ENCODE results near the gene LEAP2. TPM values are rescaled to one million over a fixed set of nuclear protein-coding genes. Genes with fewer than 3 reads are reported as not detected.
A peak's percentile ranks its signal among the peaks of the same experiment; 100 is the strongest.

The LEAP2 gene
- total and polyA plus RNA-seq, 2 donors (not counting 1 experiment from before 2014, with no cell fraction given), result 0.33 to 0.50 TPM

DNA sequence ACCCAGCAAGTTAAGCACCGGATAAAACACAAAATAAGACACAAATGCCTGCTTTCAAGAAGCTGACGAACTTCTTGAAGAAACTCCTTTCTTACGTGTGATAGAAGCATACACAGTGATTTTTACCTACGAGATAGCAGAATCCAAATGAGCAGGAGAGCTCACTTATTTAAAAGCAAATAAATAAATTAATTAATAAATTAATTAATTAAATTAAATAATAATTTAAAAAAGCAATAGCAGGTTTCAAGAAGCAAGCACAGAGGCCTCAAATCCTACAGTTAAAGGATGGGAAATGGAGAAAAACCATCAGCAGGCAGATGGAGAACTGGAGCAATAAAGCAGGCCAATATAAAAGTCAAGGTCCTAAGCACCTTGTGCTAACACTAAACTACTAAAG is 17.3 kb downstream of the LEAP2 start:
- peaks cover 8% of the 10 kb centered on the region for H3K79me2 ChIP-seq (ENCODE audit: control insufficient read depth, insufficient read depth, low read length)
- H3K27ac ChIP-seq (ENCODE audit: insufficient read depth, low read length), result no peak overlapping the region
- no peak overlapping the region for H3K4me3 ChIP-seq (replicated peaks in 1 of 4; ENCODE audit: control extremely low read depth in 1 of 4, insufficient read depth in 1 of 4, low read depth in 3 of 4, low read length in 4 of 4)
- no peaks in the 10 kb centered on the region for H4K20me1 ChIP-seq (ENCODE audit: control insufficient read depth, extremely low read depth, insufficient read depth, low read length)
- peaks cover 11% of the 10 kb centered on the region for H3K36me3 ChIP-seq (ENCODE audit: control insufficient read depth, insufficient read depth, low read length)
- H3K9me3 ChIP-seq (ENCODE audit: control insufficient read depth, insufficient read depth, low read depth, low read length), result no peaks in the 10 kb centered on the region
- TF ChIP-seq, protein P1, sequence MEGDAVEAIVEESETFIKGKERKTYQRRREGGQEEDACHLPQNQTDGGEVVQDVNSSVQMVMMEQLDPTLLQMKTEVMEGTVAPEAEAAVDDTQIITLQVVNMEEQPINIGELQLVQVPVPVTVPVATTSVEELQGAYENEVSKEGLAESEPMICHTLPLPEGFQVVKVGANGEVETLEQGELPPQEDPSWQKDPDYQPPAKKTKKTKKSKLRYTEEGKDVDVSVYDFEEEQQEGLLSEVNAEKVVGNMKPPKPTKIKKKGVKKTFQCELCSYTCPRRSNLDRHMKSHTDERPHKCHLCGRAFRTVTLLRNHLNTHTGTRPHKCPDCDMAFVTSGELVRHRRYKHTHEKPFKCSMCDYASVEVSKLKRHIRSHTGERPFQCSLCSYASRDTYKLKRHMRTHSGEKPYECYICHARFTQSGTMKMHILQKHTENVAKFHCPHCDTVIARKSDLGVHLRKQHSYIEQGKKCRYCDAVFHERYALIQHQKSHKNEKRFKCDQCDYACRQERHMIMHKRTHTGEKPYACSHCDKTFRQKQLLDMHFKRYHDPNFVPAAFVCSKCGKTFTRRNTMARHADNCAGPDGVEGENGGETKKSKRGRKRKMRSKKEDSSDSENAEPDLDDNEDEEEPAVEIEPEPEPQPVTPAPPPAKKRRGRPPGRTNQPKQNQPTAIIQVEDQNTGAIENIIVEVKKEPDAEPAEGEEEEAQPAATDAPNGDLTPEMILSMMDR (conservative IDR thresholded peaks at IDR 0.05 in 1 of 2, IDR thresholded peaks at IDR 0.05 in 1 of 2; ENCODE audit: low read depth in 1 of 2, low read length in 2 of 2), result no peak
- no peak for TF ChIP-seq EZH2 (IDR thresholded peaks at IDR 0.05; ENCODE audit: low read length, missing control alignments)
- no peak for DNase-seq (ENCODE audit: low read depth in 2 of 2)
- H3K27me3 ChIP-seq (ENCODE audit: control insufficient read depth, insufficient read depth, low read length), result no peaks in the 10 kb centered on the region
- no peak overlapping the region for H2AFZ ChIP-seq (ENCODE audit: low read length)
- H3K4me1 ChIP-seq (ENCODE audit: control insufficient read depth, extremely low read depth, insufficient read depth, low read length), result peaks cover under 1% of the 10 kb centered on the region
- H3K9ac ChIP-seq (ENCODE audit: insufficient read depth, low read length), result no peak overlapping the region
- no peak overlapping the region for H3K4me2 ChIP-seq (ENCODE audit: extremely low read depth, insufficient read depth, low read length)

DNA sequence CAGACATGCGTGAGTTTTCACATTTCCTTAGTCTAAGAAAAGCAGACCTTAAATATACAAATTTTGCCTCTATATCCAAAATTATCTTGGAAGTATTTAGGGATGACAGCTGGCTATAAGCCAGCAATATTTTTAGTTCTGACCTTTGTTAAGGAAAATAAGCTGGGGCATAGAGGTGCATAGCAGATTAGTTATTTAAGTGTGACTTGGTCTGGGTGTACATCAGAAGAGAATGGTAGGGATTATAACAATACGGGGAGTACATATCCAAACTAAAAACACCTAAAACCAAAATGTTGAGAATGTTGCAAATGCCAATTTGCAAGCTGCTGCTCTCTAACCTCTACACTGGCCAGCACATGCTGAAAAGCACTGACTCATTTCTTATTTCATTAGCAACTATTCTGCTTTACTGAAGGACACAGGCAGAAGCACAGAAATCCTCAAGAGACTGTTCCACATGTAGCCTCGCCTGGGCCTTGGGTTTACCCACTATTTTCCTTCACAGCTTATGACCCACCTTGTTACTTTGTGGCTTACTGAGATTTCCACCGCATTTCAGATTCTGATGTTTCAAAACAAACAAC is 22.3 kb downstream of the LEAP2 start:
- H4K20me1 ChIP-seq (ENCODE audit: control insufficient read depth, extremely low read depth, insufficient read depth, low read length), result no peaks in the 10 kb centered on the region
- H3K9ac ChIP-seq (ENCODE audit: insufficient read depth, low read length), result no peak overlapping the region
- TF ChIP-seq EZH2 (IDR thresholded peaks at IDR 0.05; ENCODE audit: low read length, missing control alignments), result no peak
- TF ChIP-seq, protein P1 (conservative IDR thresholded peaks at IDR 0.05 in 1 of 2, IDR thresholded peaks at IDR 0.05 in 1 of 2; ENCODE audit: low read depth in 1 of 2, low read length in 2 of 2), result no peak
- H3K9me3 ChIP-seq (ENCODE audit: control insufficient read depth, insufficient read depth, low read depth, low read length), result no peaks in the 10 kb centered on the region
- peaks cover 24% of the 10 kb centered on the region for H3K36me3 ChIP-seq (ENCODE audit: control insufficient read depth, insufficient read depth, low read length)
- H3K27me3 ChIP-seq (ENCODE audit: control insufficient read depth, insufficient read depth, low read length), result no peaks in the 10 kb centered on the region
- no peak for DNase-seq (ENCODE audit: low read depth in 2 of 2)
- no peak overlapping the region for H3K4me2 ChIP-seq (ENCODE audit: extremely low read depth, insufficient read depth, low read length)
- peaks cover 8% of the 10 kb centered on the region for H3K79me2 ChIP-seq (ENCODE audit: control insufficient read depth, insufficient read depth, low read length)
- no peak overlapping the region for H2AFZ ChIP-seq (ENCODE audit: low read length)
- H3K4me3 ChIP-seq (replicated peaks in 1 of 4; ENCODE audit: control extremely low read depth in 1 of 4, insufficient read depth in 1 of 4, low read depth in 3 of 4, low read length in 4 of 4), result no peak overlapping the region
- no peak overlapping the region for H3K27ac ChIP-seq (ENCODE audit: insufficient read depth, low read length)
- peaks cover 8% of the 10 kb centered on the region for H3K4me1 ChIP-seq (ENCODE audit: control insufficient read depth, extremely low read depth, insufficient read depth, low read length)

DNA sequence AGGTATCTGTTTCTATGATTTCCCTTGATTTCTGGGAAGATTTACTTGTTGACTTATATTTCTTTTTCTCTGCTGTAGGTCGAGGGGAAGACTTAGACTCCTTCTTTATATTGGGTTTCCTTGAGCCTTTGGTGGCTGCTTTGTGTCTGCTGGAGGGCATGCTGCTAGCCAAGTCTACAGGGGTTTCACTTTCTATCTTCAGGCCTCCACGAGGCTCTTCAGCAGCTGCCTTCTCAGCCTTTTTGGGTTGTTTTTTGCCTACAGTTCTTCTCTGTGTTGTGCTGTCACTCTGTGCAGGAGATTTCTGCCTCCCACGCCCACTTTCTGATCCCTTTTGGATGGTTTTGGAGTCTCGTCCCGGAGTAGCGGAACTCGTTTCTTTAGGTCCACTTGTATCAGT is 23.2 kb downstream of the LEAP2 start:
- Histone ChIP-seq H3K9ac (ENCODE audit: insufficient read depth, low read length) (no peak overlapping the region), H3K27me3 (ENCODE audit: control insufficient read depth, insufficient read depth, low read length) (no peaks in the 10 kb centered on the region), H3K4me3 (replicated peaks in 1 of 4; ENCODE audit: control extremely low read depth in 1 of 4, insufficient read depth in 1 of 4, low read depth in 3 of 4, low read length in 4 of 4) (no peak overlapping the region), H3K79me2 (ENCODE audit: control insufficient read depth, insufficient read depth, low read length) (peaks cover 8% of the 10 kb centered on the region), H3K9me3 (ENCODE audit: control insufficient read depth, insufficient read depth, low read depth, low read length) (no peaks in the 10 kb centered on the region), H3K4me1 (ENCODE audit: control insufficient read depth, extremely low read depth, insufficient read depth, low read length) (peaks cover 8% of the 10 kb centered on the region), H3K4me2 (ENCODE audit: extremely low read depth, insufficient read depth, low read length) (no peak overlapping the region), H3K36me3 (ENCODE audit: control insufficient read depth, insufficient read depth, low read length) (peaks cover 25% of the 10 kb centered on the region), H4K20me1 (ENCODE audit: control insufficient read depth, extremely low read depth, insufficient read depth, low read length) (no peaks in the 10 kb centered on the region), H3K27ac (ENCODE audit: insufficient read depth, low read length) (peak overlapping the region; percentile 16), H2AFZ (ENCODE audit: low read length) (no peak overlapping the region)
- TF ChIP-seq EZH2 (IDR thresholded peaks at IDR 0.05; ENCODE audit: low read length, missing control alignments), result no peak
- TF ChIP-seq, protein P1 (conservative IDR thresholded peaks at IDR 0.05 in 1 of 2, IDR thresholded peaks at IDR 0.05 in 1 of 2; ENCODE audit: low read depth in 1 of 2, low read length in 2 of 2), result no peak
- DNase-seq (ENCODE audit: low read depth in 2 of 2), result no peak
